Measurements from ENCODE around the gene IDH3G. TPM values are rescaled to one million over a fixed set of nuclear protein-coding genes. Genes with fewer than 3 reads are reported as not detected.
A peak's percentile ranks its signal among the peaks of the same experiment; 100 is the strongest.

Gene IDH3G
- total and polyA plus RNA-seq, 2 of the 8 experiments (the other 6 are each of a cell fraction or from before 2014, with no cell fraction given), result 39.4 to 66.7 TPM

GRCh38 chrX:153828723-153829548 is 34.8 kb upstream of the IDH3G start:
- peak overlapping the region; percentile 59 for H3K56ac ChIP-seq (replicated peaks; ENCODE audit: insufficient read length, low read depth, low read length)
- H3K23ac ChIP-seq (ENCODE audit: insufficient read length), result no peak overlapping the region
- peak overlapping the region; percentile 48; the same call in 1 of the 2 replicates for H4K8ac ChIP-seq (ENCODE audit: extremely low read depth, insufficient read depth, low read length)
- H3K4me1 ChIP-seq (replicated peaks in 1 of 4; ENCODE audit: control insufficient read depth in 3 of 4, insufficient read depth in 4 of 4, low read length in 3 of 4), result peaks cover 6 to 22% (median 15%) of the 10 kb centered on the region in 4 experiments; a peak in 6 of 7 replicates
- peak overlapping the region in 2 of 4 experiments; percentile 24 to 41; a peak in 4 of 7 replicates for H3K9ac ChIP-seq (replicated peaks in 1 of 4; ENCODE audit: extremely low read depth in 1 of 4, low read depth in 3 of 4, low read length in 3 of 4)
- no peaks in the 10 kb centered on the region for H3K23me2 ChIP-seq (ENCODE audit: low read depth, low read length)
- H3K18ac ChIP-seq (ENCODE audit: extremely low read depth, low read length), result peak overlapping the region; percentile 90
- H3K36me3 ChIP-seq (ENCODE audit: control insufficient read depth in 2 of 4, insufficient read depth in 4 of 4, low read length in 3 of 4), result no peaks in the 10 kb centered on the region
- H2AFZ ChIP-seq (ENCODE audit: low read length), result no peak overlapping the region
- DNase-seq (ENCODE audit: low read depth in 1 of 2, low spot score in 2 of 2) (peak in 1 of 2 experiments; percentile 69), FAIRE-seq (peak; percentile 87)
- no peak for TF ChIP-seq NRF1 (IDR thresholded peaks at IDR 0.05; ENCODE audit: low read depth, low read length)
- TF ChIP-seq KDM4A (IDR thresholded peaks at IDR 0.05; ENCODE audit: low read depth, low read length, severe bottlenecking), result no peak
- TF ChIP-seq SIN3A (conservative IDR thresholded peaks at IDR 0.05 in 1 of 2, IDR thresholded peaks at IDR 0.05 in 1 of 2; ENCODE audit: low read depth in 1 of 2, low read length in 2 of 2), result 0 out of 4 replicates have a peak, but pooled peaks of 1 of the 2 experiments have one; percentile 12
- no peak for TF ChIP-seq BACH1 (IDR thresholded peaks at IDR 0.05; ENCODE audit: low read length)
- peak; percentile 5 for TF ChIP-seq ASH2L (IDR thresholded peaks at IDR 0.05; ENCODE audit: low read length)
- peak; percentile 87 for TF ChIP-seq TEAD4 (IDR thresholded peaks at IDR 0.05; ENCODE audit: low read depth, low read length)
- no peak for TF ChIP-seq EP300 (IDR thresholded peaks at IDR 0.05; ENCODE audit: borderline replicate concordance in 1 of 2, low read depth in 2 of 2, low read length in 2 of 2)
- no peak for TF ChIP-seq KDM1A (IDR thresholded peaks at IDR 0.05; ENCODE audit: borderline replicate concordance, low read length)
- no peak for TF ChIP-seq CTBP2 (IDR thresholded peaks at IDR 0.05; ENCODE audit: borderline replicate concordance, insufficient read depth, insufficient read length, low read length)
- TF ChIP-seq JUND (IDR thresholded peaks at IDR 0.05; ENCODE audit: low read length), result no peak
- H2BK5ac ChIP-seq (ENCODE audit: low read depth, low read length), result peak overlapping the region; percentile 87
- WGBS, 2 experiments (ENCODE audit: extremely low coverage in 1 of 2, insufficient coverage in 1 of 2, insufficient read length in 1 of 2, insufficient replicate concordance in 2 of 2, low coverage in 1 of 2, low lambda C conversion rate in 2 of 2, missing lambda C conversion rate in 1 of 2), result 1% methylated on average over 15 of the region's 50 CpGs; no CpG with 5 or more reads in 1 of the 2 experiments
- ChIA-PET POLR2A (ENCODE audit: partially characterized antibody) (interaction anchor here (0.8 to 3.6 kb wide), 5 partner anchors 10 to 61 kb away, joined by 3 to 23 read pairs (median 3); no protein-coding TSS in a partner anchor), CTCF (ENCODE audit: partially characterized antibody) (interaction anchor here (0.9 to 1.8 kb wide), 3 partner anchors 22 to 96 kb away, joined by 4 to 6 read pairs (median 5); partner anchors contain the start of gene ARHGAP4)
- peak overlapping the region; percentile 10 for H4K5ac ChIP-seq (ENCODE audit: insufficient read length, low read depth, low read length)
- peaks cover 0 to 6% (median 2%) of the 10 kb centered on the region in 4 experiments; a peak in 3 of 7 replicates for H3K27me3 ChIP-seq (replicated peaks in 1 of 4; ENCODE audit: control insufficient read depth in 3 of 4, extremely low read depth in 1 of 4, insufficient read depth in 3 of 4, low read length in 3 of 4)
- no peaks in the 10 kb centered on the region for H3K9me3 ChIP-seq (ENCODE audit: insufficient read depth in 2 of 2, low read depth in 1 of 2, low read length in 1 of 2)
- no peak overlapping the region for H3K4ac ChIP-seq (replicated peaks; ENCODE audit: insufficient read length, low read depth, low read length)
- H3K4me3 ChIP-seq (ENCODE audit: extremely low read depth in 1 of 4, insufficient read depth in 2 of 4, low read depth in 3 of 4, low read length in 4 of 4), result peak overlapping the region; percentile 52 to 78 (median 58)
- peaks cover 0 to 2% of the 10 kb centered on the region in 2 experiments for H4K20me1 ChIP-seq (replicated peaks in 1 of 2; ENCODE audit: control insufficient read depth in 1 of 2, insufficient read depth in 2 of 2, low read length in 2 of 2)
- no peak overlapping the region for H2BK120ac ChIP-seq (replicated peaks; ENCODE audit: low read depth, low read length)
- H2BK12ac ChIP-seq (ENCODE audit: low read depth, low read length), result no peak overlapping the region
- H3K27ac ChIP-seq (ENCODE audit: low read depth, low read length), result peak overlapping the region; percentile 29; the same call in 1 of the 2 replicates
- H2AK5ac ChIP-seq (ENCODE audit: low read depth, low read length), result 0 out of 2 replicates have a peak overlapping the region, but pooled peaks have one; percentile 6
- H3K4me2 ChIP-seq (ENCODE audit: insufficient read depth in 1 of 2, low read depth in 2 of 2, low read length in 2 of 2), result peak overlapping the region; percentile 61 to 75
- peak overlapping the region; percentile 44 for H4K91ac ChIP-seq (replicated peaks; ENCODE audit: insufficient read length, low read length)
- H2BK15ac ChIP-seq (ENCODE audit: low read length), result no peak overlapping the region
- H3K79me1 ChIP-seq (ENCODE audit: low read depth, low read length), result no peaks in the 10 kb centered on the region
- peaks cover 20 to 52% of the 10 kb centered on the region in 2 experiments; a peak in 3 of 4 replicates for H3K79me2 ChIP-seq (ENCODE audit: control insufficient read depth in 1 of 2, insufficient read depth in 2 of 2, low read length in 2 of 2)
- H2BK20ac ChIP-seq (ENCODE audit: low read length), result no peak overlapping the region
- H3K14ac ChIP-seq (ENCODE audit: insufficient read length), result no peak overlapping the region

Data from H1 (cell line).